Esophagus muscularis mucosa (tissue), 4 donors: ENCODE results near the gene PCNT.

ENCODE experiments used
- EP300 ChIP-seq: sonication (generic); formaldehyde crosslinking; IDR thresholded peaks from one replicate; pipeline ENCODE4 v1.6.1; 2017; ENCODE audit warnings: antibody characterized with exemption
- POLR2A ChIP-seq: fragments of 450-650 bp; IDR thresholded peaks from one replicate; pipeline ENCODE4 v1.6.1; 2017; ENCODE audit warnings: antibody characterized with exemption, moderate library complexity, mild to moderate bottlenecking, low read depth
- TF ChIP-seq, protein P1 (sequence below), 3 experiments: fragments of 200-600 bp in 2 of 3; fragments of 450-650 bp in 1 of 3; sonication (generic) in 2 of 3; IDR thresholded peaks; one replicate each; pipeline ENCODE4 v1.5.1; 2017 to 2019; ENCODE audit warnings: antibody characterized with exemption in 3 of 3, mild to moderate bottlenecking in 2 of 3, moderate library complexity in 1 of 3

DNA sequence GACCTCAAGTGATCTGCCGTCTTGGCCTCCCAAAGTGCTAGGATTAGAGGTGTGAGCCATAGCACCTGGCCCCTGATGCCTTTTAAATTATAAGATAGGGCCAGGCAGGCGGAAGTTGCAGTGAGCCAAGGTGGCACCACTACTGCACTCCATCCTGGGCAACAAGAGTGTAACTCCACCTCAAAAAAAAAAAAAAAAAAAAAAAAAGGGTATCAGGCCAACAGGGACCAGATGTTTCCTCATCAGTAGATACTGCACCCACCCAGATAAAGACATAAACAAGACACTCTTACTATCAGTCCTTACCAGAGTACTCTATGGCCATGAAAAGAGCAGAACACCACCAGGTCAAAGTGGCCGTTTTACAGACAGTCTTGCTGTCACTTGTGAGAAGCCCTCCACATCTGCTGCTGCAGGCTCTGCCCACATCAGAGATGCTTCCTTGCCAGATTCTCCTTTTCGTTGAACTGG lies 3.6 kb upstream of the PCNT start:
- TF ChIP-seq, protein P1, sequence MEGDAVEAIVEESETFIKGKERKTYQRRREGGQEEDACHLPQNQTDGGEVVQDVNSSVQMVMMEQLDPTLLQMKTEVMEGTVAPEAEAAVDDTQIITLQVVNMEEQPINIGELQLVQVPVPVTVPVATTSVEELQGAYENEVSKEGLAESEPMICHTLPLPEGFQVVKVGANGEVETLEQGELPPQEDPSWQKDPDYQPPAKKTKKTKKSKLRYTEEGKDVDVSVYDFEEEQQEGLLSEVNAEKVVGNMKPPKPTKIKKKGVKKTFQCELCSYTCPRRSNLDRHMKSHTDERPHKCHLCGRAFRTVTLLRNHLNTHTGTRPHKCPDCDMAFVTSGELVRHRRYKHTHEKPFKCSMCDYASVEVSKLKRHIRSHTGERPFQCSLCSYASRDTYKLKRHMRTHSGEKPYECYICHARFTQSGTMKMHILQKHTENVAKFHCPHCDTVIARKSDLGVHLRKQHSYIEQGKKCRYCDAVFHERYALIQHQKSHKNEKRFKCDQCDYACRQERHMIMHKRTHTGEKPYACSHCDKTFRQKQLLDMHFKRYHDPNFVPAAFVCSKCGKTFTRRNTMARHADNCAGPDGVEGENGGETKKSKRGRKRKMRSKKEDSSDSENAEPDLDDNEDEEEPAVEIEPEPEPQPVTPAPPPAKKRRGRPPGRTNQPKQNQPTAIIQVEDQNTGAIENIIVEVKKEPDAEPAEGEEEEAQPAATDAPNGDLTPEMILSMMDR (IDR thresholded peaks at IDR 0.05): no peak
- TF ChIP-seq POLR2A (no peak), EP300 (no peak)
